ENCODE results near the gene OR51A2. TPM values are rescaled to one million over a fixed set of nuclear protein-coding genes. Genes with fewer than 3 reads are reported as not detected.

Gene OR51A2
- total RNA-seq, 1 donor from 2014 or later: not detected

DNA sequence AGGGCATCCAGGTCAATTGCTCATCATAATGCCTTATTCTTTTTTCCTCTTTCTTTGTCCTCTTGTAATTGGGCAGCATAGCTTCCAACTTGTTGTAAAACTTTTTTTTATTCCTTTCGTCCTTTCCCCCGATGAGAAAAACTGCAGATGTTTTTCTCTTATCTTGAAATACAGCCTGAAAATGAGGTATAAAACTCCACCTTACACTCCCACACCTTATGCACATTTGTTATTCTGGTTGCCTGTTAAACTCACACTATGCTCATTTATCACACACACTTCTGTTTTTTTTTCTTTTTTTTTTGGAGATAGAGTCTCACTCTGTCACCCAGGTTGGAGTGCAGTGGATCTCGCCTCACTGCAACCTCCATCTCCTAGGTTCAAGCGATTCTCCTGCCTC is 1.9 kb upstream of the OR51A2 start:
- TF ChIP-seq CTCF (IDR thresholded peaks at IDR 0.05; ENCODE audit: partially characterized antibody, unreplicated experiment): no peak
- Mint-ChIP-seq H3K27me3 (ENCODE audit: unreplicated experiment) (no peaks in the 10 kb centered on the region), H3K36me3 (ENCODE audit: unreplicated experiment) (no peaks in the 10 kb centered on the region), H3K9me3 (ENCODE audit: unreplicated experiment) (no peaks in the 10 kb centered on the region), H3K27ac (ENCODE audit: unreplicated experiment) (no peak overlapping the region), H3K4me1 (ENCODE audit: low read depth, unreplicated experiment) (peaks cover 2% of the 10 kb centered on the region), H3K4me3 (ENCODE audit: unreplicated experiment) (no peak overlapping the region)
- no peak for DNase-seq

GRCh38 chr11:4947505-4947904 is 8.0 kb downstream of the OR51A2 start, which contains the start of gene OR51A4:
Gene OR51A4, minus strand, starts transcription at chr11:4947605. Its CDS starts 505 bp downstream, at chr11:4947100.
- Mint-ChIP-seq H3K4me3 (ENCODE audit: unreplicated experiment) (no peak within 1 kb of the TSS), H3K4me1 (ENCODE audit: low read depth, unreplicated experiment) (no peaks in the 10 kb centered on the region), H3K9me3 (ENCODE audit: unreplicated experiment) (no peaks in the 10 kb centered on the region), H3K36me3 (ENCODE audit: unreplicated experiment) (no peaks in the 10 kb centered on the region), H3K27me3 (ENCODE audit: unreplicated experiment) (no peaks in the 10 kb centered on the region), H3K27ac (ENCODE audit: unreplicated experiment) (no peak within 1 kb of the TSS)
- no peak for DNase-seq
- no peak for TF ChIP-seq CTCF (IDR thresholded peaks at IDR 0.05; ENCODE audit: partially characterized antibody, unreplicated experiment)

DNA sequence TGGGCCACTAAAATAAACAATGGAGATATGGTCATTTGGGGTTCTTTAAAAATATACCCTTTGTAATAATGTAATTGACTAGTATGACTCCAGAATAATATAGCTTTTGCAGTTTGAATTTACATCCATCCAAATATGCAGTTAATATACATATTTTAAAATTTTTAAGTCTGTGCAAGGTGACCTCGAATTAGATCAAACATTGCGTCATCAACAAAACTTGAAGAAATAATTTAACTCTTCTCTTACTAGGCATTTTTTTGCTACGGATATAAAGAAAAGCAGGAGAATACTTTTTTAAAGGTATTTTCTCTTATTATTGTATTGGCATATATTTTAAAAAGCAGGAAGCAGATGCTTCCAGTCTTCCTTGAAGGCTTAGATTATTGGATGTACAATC is 18.8 kb downstream of the OR51A2 start:
- H3K4me1 Mint-ChIP-seq (ENCODE audit: low read depth, unreplicated experiment): peaks cover 6% of the 10 kb centered on the region
- H3K9me3 Mint-ChIP-seq (ENCODE audit: unreplicated experiment): no peaks in the 10 kb centered on the region
- no peak for DNase-seq
- no peak overlapping the region for H3K27ac Mint-ChIP-seq (ENCODE audit: unreplicated experiment)
- no peaks in the 10 kb centered on the region for H3K27me3 Mint-ChIP-seq (ENCODE audit: unreplicated experiment)
- H3K4me3 Mint-ChIP-seq (ENCODE audit: unreplicated experiment): no peak overlapping the region
- no peaks in the 10 kb centered on the region for H3K36me3 Mint-ChIP-seq (ENCODE audit: unreplicated experiment)
- no peak for TF ChIP-seq CTCF (IDR thresholded peaks at IDR 0.05; ENCODE audit: partially characterized antibody, unreplicated experiment)

GRCh38 chr11:4932751-4933150 is 22.8 kb downstream of the OR51A2 start:
- Mint-ChIP-seq H3K27me3 (ENCODE audit: unreplicated experiment) (no peaks in the 10 kb centered on the region), H3K4me3 (ENCODE audit: unreplicated experiment) (no peak overlapping the region), H3K4me1 (ENCODE audit: low read depth, unreplicated experiment) (no peaks in the 10 kb centered on the region), H3K36me3 (ENCODE audit: unreplicated experiment) (no peaks in the 10 kb centered on the region), H3K27ac (ENCODE audit: unreplicated experiment) (no peak overlapping the region), H3K9me3 (ENCODE audit: unreplicated experiment) (no peaks in the 10 kb centered on the region)
- DNase-seq: no peak
- no peak for TF ChIP-seq CTCF (IDR thresholded peaks at IDR 0.05; ENCODE audit: partially characterized antibody, unreplicated experiment)

DNA sequence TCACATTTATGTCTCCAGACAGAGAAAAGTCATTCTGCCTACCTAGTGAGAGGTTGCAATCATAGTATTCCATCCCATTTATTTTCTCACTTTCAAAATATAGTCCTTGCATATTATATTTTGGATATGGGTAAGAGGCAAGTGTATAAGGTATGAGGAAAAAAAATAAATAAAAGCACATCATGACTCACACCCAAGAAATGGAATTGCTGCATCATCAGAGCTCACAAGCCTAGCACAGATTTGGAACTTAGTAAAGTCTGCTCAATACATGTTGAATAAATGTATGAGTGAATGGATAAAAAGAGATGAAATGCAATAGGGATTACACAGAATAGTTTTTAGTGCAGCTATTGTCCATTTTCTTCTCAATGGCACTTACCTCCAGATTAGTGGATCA is 28.9 kb downstream of the OR51A2 start:
- Mint-ChIP-seq H3K4me3 (ENCODE audit: unreplicated experiment) (no peak overlapping the region), H3K27ac (ENCODE audit: unreplicated experiment) (no peak overlapping the region)

More for the DNA sequence above, 28.9 kb downstream of the OR51A2 start:
- no peaks in the 10 kb centered on the region for H3K9me3 Mint-ChIP-seq (ENCODE audit: unreplicated experiment)
- no peaks in the 10 kb centered on the region for H3K4me1 Mint-ChIP-seq (ENCODE audit: low read depth, unreplicated experiment)
- no peak for DNase-seq
- H3K36me3 Mint-ChIP-seq (ENCODE audit: unreplicated experiment): peaks cover 6% of the 10 kb centered on the region
- H3K27me3 Mint-ChIP-seq (ENCODE audit: unreplicated experiment): peaks cover 3% of the 10 kb centered on the region
- no peak for TF ChIP-seq CTCF (IDR thresholded peaks at IDR 0.05; ENCODE audit: partially characterized antibody, unreplicated experiment)

Data from glutamatergic neuron (in vitro differentiated cells).